ENCODE measurements around the gene CCDC9B.

GRCh38 chr15:40320931-40321371, 19.8 kb downstream of the CCDC9B start:
- TF ChIP-seq REST (IDR thresholded peaks at IDR 0.05), result no peak
- no peak for TF ChIP-seq HMGXB4 (CRISPR knock-in tag; IDR thresholded peaks at IDR 0.05; ENCODE audit: borderline replicate concordance)
- TF ChIP-seq CHD4 (IDR thresholded peaks at IDR 0.05; ENCODE audit: borderline replicate concordance), result no peak
